ENCODE results near the gene CD163.

CD163 gene

DNA sequence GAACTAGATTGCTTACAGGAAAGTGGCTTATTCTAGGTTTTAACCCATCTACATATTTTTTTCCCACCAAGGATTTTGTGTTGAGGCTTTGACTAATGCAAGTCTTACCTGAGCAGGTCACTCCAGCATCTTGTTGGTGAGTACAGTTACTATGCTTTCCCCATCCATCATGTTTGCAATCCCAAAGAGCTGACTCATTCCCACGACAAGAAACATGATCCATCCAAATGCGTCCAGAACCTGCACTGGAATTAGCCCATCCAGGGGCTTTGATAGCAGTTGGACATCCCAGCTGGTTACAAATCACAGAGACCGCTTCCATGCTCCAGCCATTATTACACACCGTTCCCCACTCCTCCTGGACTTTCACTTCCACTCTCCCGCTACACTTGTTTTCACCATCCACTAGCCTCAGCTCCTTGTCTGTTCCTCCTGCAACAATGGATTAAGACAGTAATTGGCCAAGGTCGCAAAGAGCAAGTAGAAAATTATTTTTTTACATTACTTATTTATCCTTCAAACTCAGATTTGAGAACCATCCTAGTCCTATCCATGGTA lies 2.5 kb downstream of the CD163 start:
- TF ChIP-seq, protein P1, sequence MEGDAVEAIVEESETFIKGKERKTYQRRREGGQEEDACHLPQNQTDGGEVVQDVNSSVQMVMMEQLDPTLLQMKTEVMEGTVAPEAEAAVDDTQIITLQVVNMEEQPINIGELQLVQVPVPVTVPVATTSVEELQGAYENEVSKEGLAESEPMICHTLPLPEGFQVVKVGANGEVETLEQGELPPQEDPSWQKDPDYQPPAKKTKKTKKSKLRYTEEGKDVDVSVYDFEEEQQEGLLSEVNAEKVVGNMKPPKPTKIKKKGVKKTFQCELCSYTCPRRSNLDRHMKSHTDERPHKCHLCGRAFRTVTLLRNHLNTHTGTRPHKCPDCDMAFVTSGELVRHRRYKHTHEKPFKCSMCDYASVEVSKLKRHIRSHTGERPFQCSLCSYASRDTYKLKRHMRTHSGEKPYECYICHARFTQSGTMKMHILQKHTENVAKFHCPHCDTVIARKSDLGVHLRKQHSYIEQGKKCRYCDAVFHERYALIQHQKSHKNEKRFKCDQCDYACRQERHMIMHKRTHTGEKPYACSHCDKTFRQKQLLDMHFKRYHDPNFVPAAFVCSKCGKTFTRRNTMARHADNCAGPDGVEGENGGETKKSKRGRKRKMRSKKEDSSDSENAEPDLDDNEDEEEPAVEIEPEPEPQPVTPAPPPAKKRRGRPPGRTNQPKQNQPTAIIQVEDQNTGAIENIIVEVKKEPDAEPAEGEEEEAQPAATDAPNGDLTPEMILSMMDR (IDR thresholded peaks at IDR 0.05; ENCODE audit: borderline replicate concordance, control extremely low read depth, extremely low read depth, insufficient read depth, missing control alignments): no peak
- DNase-seq (ENCODE audit: low spot score): no peak
- in situ Hi-C loops (cut with MboI; ENCODE audit: low sequenced_read_pairs, unreplicated experiment): no loop called here

- no peak for DNase-seq (ENCODE audit: low spot score)
These were observed 3.9 kb downstream of the CD163 start for GRCh38 chr12:7499636-7500035.

GRCh38 chr12:7498809-7499208 lies 4.8 kb downstream of the CD163 start:
- in situ Hi-C loops (cut with MboI; ENCODE audit: low sequenced_read_pairs, unreplicated experiment): no loop called here
- DNase-seq (ENCODE audit: low spot score): no peak
- TF ChIP-seq, protein P1 (IDR thresholded peaks at IDR 0.05; ENCODE audit: borderline replicate concordance, control extremely low read depth, extremely low read depth, insufficient read depth, missing control alignments): no peak

More at GRCh38 chr12:7499636-7500035, 3.9 kb downstream of the CD163 start:
- TF ChIP-seq, protein P1 (IDR thresholded peaks at IDR 0.05; ENCODE audit: borderline replicate concordance, control extremely low read depth, extremely low read depth, insufficient read depth, missing control alignments): no peak
- in situ Hi-C loops (cut with MboI; ENCODE audit: low sequenced_read_pairs, unreplicated experiment): no loop called here

DNA sequence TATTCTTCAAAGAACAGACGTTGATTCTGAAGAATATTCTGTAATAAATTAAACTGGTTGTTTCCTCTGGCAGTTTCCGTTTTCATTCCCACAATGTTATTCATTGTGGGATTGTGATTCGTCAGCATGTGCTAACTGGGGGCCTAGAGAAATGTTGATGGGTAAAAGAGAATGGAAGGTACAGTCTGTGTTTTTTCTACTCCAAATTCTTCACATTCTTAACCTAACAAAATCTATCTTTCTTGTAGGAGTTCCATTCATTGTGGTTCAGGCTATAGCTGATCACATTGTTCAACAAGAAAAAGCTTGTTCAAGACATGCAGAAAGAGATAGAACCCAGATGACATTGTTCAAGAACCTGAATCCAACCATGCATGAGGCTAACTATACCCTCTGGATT lies 5.9 kb downstream of the CD163 start:
- DNase-seq (ENCODE audit: low spot score): no peak
- TF ChIP-seq, protein P1 (IDR thresholded peaks at IDR 0.05; ENCODE audit: borderline replicate concordance, control extremely low read depth, extremely low read depth, insufficient read depth, missing control alignments): no peak
- in situ Hi-C loops (cut with MboI; ENCODE audit: low sequenced_read_pairs, unreplicated experiment): no loop called here

GRCh38 chr12:7496451-7496850 lies 7.1 kb downstream of the CD163 start:
- TF ChIP-seq, protein P1 (IDR thresholded peaks at IDR 0.05; ENCODE audit: borderline replicate concordance, control extremely low read depth, extremely low read depth, insufficient read depth, missing control alignments): no peak
- DNase-seq (ENCODE audit: low spot score): no peak
- in situ Hi-C loops (cut with MboI; ENCODE audit: low sequenced_read_pairs, unreplicated experiment): no loop called here

DNA sequence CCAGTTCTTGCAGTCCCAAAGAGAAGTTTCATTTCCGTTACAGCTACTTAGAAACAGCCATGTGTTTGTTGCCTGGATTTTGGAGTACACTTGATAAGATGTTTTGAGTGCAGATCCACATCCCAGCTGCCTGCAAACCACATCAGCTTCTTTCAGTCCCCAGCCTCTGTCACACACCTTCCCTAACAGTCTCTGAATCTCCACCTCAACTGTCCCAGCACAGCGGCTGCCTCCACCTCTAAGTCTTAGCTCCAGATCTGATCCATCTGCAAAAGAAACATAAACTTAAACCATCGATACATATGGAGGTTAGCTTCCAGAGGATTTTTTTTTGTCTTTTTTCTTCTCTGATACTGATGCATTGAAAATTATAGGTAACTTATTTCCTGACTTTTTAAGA lies 8.4 kb downstream of the CD163 start:
- DNase-seq (ENCODE audit: low spot score): no peak
- TF ChIP-seq, protein P1 (IDR thresholded peaks at IDR 0.05; ENCODE audit: borderline replicate concordance, control extremely low read depth, extremely low read depth, insufficient read depth, missing control alignments): no peak

More for the DNA sequence above, 8.4 kb downstream of the CD163 start:
- in situ Hi-C loops (cut with MboI; ENCODE audit: low sequenced_read_pairs, unreplicated experiment): no loop called here
